HepG2 (cell line): ENCODE measurements around the gene NPHP4. TPM values are rescaled to one million over a fixed set of nuclear protein-coding genes. Genes with fewer than 3 reads are reported as not detected.

Experiments
- ATAC-seq: fragments of 200-7000 bp; cut with Tn5 transposase; 3 replicates; pipeline ENCODE4 v1.9.1; 2020; ENCODE audit warnings: mild to moderate bottlenecking, moderate library complexity
- BruUV-seq: library from RNA; stranded (reverse); fragments of 400-500 nt; replicated peaks from 2 replicates; lab custom pipeline; 2021; lab: Mats Ljungman, UMichigan
- CTCF ChIA-PET: fragments of 300-600 bp; formaldehyde crosslinking; extraction: SDS; loops from one replicate; lab custom pipeline; 2021; ENCODE audit warnings: low total read pairs, inconsistent platforms, low intra/inter-chr PET ratio; lab: Yijun Ruan, JAX
- POLR2A ChIA-PET: fragments of 350-600 bp; sonication (Branson Sonifier 250); formaldehyde crosslinking; loops from one replicate; lab custom pipeline; 2020; ENCODE audit warnings: antibody characterized with exemption, inconsistent platforms; lab: Yijun Ruan, JAX
- DNase-seq: peaks from one replicate; pipeline ENCODE4 v3.0.0-alpha.2; 2015; ENCODE audit warnings: low spot score
- FAIRE-seq: peaks from 3 replicates; lab custom pipeline; 2011; peaks lifted over from hg19 to GRCh38; lab: Jason Lieb, UNC
- H2AFZ ChIP-seq: one replicate; pipeline ENCODE4 v1.6.1; 2011; ENCODE audit warnings: low read length, inconsistent platforms
- H3K27ac ChIP-seq: fragments of 300-600 bp; 3 replicates; pipeline ENCODE4 v1.8.0; 2011; ENCODE audit warnings: mixed run types, mild to moderate bottlenecking, mixed read lengths, low read length, inconsistent platforms; ENCODE audit not compliant: insufficient read depth; ENCODE audit errors: extremely low read length
- H3K27me3 ChIP-seq, 2 experiments: fragments of 200-600 bp in 1 of 2; 2 replicates in 1 of 2; 3 replicates in 1 of 2; pipeline versions ENCODE4 v1.6.0 to v1.8.0; 2011; ENCODE audit warnings: low read length in 2 of 2, mild to moderate bottlenecking in 2 of 2, moderate library complexity in 2 of 2, inconsistent platforms in 1 of 2; ENCODE audit not compliant: insufficient read depth in 2 of 2, control insufficient read depth in 1 of 2
- H3K36me3 ChIP-seq, 2 experiments: fragments of 200-600 bp in 1 of 2; replicated peaks in 1 of 2; 2 replicates in 1 of 2; 3 replicates in 1 of 2; pipeline versions ENCODE4 v1.5.1 to v1.8.0; 2011; ENCODE audit warnings: low read length in 2 of 2, inconsistent platforms in 1 of 2; ENCODE audit not compliant: insufficient read depth in 2 of 2, control insufficient read depth in 1 of 2
- H3K4me1 ChIP-seq: 2 replicates; pipeline ENCODE4 v1.5.1; 2012; ENCODE audit warnings: low read length, inconsistent platforms; ENCODE audit not compliant: insufficient read depth
- H3K4me2 ChIP-seq: 2 replicates; pipeline ENCODE4 v1.6.0; 2011; ENCODE audit warnings: low read depth, low read length, inconsistent platforms
- H3K4me3 ChIP-seq, 3 experiments: fragments of 200-600 bp in 1 of 3; sonication (generic), shearing (Covaris generic) in 1 of 3; replicated peaks in 1 of 3; 2 replicates each; pipeline ENCODE4 v1.5.1; 2011 to 2016; ENCODE audit warnings: low read length in 3 of 3, inconsistent platforms in 2 of 3, low read depth in 2 of 3, mild to moderate bottlenecking in 2 of 3, control low read depth in 1 of 3, mixed read lengths in 1 of 3; ENCODE audit not compliant: insufficient read depth in 1 of 3
- H3K79me2 ChIP-seq: one replicate; pipeline ENCODE4 v1.6.1; 2011; ENCODE audit warnings: low read length, inconsistent platforms; ENCODE audit not compliant: insufficient read depth
- H3K9ac ChIP-seq: 2 replicates; pipeline ENCODE4 v1.6.0; 2011; ENCODE audit warnings: mild to moderate bottlenecking, low read depth, low read length, inconsistent platforms; ENCODE audit not compliant: insufficient read depth
- H3K9me3 ChIP-seq: 2 replicates; pipeline ENCODE4 v1.5.1; 2012; ENCODE audit warnings: mild to moderate bottlenecking, low read length
- H4K20me1 ChIP-seq: 2 replicates; pipeline ENCODE4 v1.6.0; 2011; ENCODE audit warnings: inconsistent platforms, mild to moderate bottlenecking, low read length, moderate library complexity; ENCODE audit not compliant: insufficient read depth
- CAMTA2 ChIP-seq: sonication (generic); formaldehyde crosslinking; IDR thresholded peaks from 2 replicates; pipeline ENCODE4 v1.4.0; 2020; ENCODE audit warnings: mild to moderate bottlenecking, missing genetic modification reagents, borderline replicate concordance
- HNRNPK ChIP-seq: fragments of 200-400 bp; formaldehyde crosslinking; IDR thresholded peaks from 2 replicates; pipeline ENCODE4 v1.6.1; 2018; ENCODE audit warnings: low read length, low read depth, moderate library complexity, mild to moderate bottlenecking; ENCODE audit not compliant: poor library complexity, severe bottlenecking
- PCBP1 ChIP-seq: fragments of 200-400 bp; formaldehyde crosslinking; IDR thresholded peaks from 2 replicates; pipeline ENCODE4 v1.6.1; 2017; ENCODE audit warnings: mild to moderate bottlenecking, low read depth, low read length, borderline replicate concordance
- ZNF362 ChIP-seq: sonication (generic); formaldehyde crosslinking; IDR thresholded peaks from 2 replicates; pipeline ENCODE4 v1.4.0; 2020; ENCODE audit warnings: missing genetic modification reagents, mild to moderate bottlenecking, borderline replicate concordance
- ZSCAN21 ChIP-seq: sonication (generic); formaldehyde crosslinking; IDR thresholded peaks from 2 replicates; pipeline ENCODE4 v1.8.0; 2022; ENCODE audit warnings: mild to moderate bottlenecking, missing genetic modification reagents, moderate library complexity, borderline replicate concordance
- WGBS: methylation state at CpG from one replicate; pipeline ENCODE4 v1.1.6; 2017; ENCODE audit warnings: low lambda C conversion rate; 5-methylcytosine and 5-hydroxymethylcytosine counted together
- in situ Hi-C: cut with HindIII; loops from 2 replicates; pipeline ENCODE4 v1.10.0; 2017; ENCODE audit warnings: low pct_unique_long_range_greater_than_20kb; ENCODE audit not compliant: extremely low pct_ligation_motif_present
- intact Hi-C: fragments of 100-400 bp; cut with micrococcal nuclease; formaldehyde crosslinking; loops from one replicate; pipeline ENCODE4 v1.10.0; 2022; ENCODE audit not compliant: unreplicated experiment
- polyA plus RNA-seq, 8 experiments: library from polyadenylated mRNA; depleted of rRNA in 3 of 8; stranded (reverse) in 7 of 8; unstranded in 1 of 8; fragments of >200 nt; fragmentation: Illumina TruSeq in 4 of 8; extraction: Trizol in 4 of 8; gene quantifications; 2 replicates each; pipeline versions ENCODE4 v1.2.1 to v1.2.3, GENCODE V29; 2011 to 2016; ENCODE audit warnings: low read depth in 4 of 8, missing spikeins in 1 of 8, mixed read lengths in 1 of 8; ENCODE audit not compliant: insufficient read depth in 1 of 8
- total RNA-seq, 5 experiments: library from RNA; depleted of rRNA; stranded (reverse); fragments of >200 nt; fragmentation: Illumina TruSeq; extraction: Trizol; gene quantifications; 2 replicates each; pipeline ENCODE4 v1.2.3, GENCODE V29; 2016; ENCODE audit warnings: low read depth in 1 of 5

The NPHP4 gene
- total and polyA plus RNA-seq, 2 of the 13 experiments (the other 11 are each of a cell fraction or from before 2014, with no cell fraction given): 4.4 to 6.8 TPM

- Histone ChIP-seq H3K27me3 (no peaks in the 10 kb centered on the region), H3K4me2 (no peak overlapping the region), H3K4me1 (no peaks in the 10 kb centered on the region), H3K36me3 (peaks cover 5 to 36% of the 10 kb centered on the region in 2 experiments; a peak in 4 of 5 replicates), H3K27ac (no peak overlapping the region), H3K79me2 (no peaks in the 10 kb centered on the region), H2AFZ (no peak overlapping the region), H3K4me3 (no peak overlapping the region), H4K20me1 (no peaks in the 10 kb centered on the region), H3K9ac (no peak overlapping the region)
- in situ Hi-C loops: loop anchor here (5.0 to 10.0 kb wide), 2 partner anchors 233 to 465 kb away; no protein-coding TSS in a partner anchor
- ATAC-seq: peak; percentile 12
- ChIA-PET CTCF (no interaction called here), POLR2A (no interaction called here)
- 88% methylated on average over 22 of the region's 26 CpGs for WGBS
- no peak for FAIRE-seq
- no TSS peak for BruUV-seq
- TF ChIP-seq ZNF362 (no peak), CAMTA2 (CRISPR knock-in tag) (no peak), PCBP1 (0 out of 2 replicates have a peak, but pooled peaks have one; percentile 61), HNRNPK (peak; percentile 76), ZSCAN21 (CRISPR knock-in tag) (no peak)
- TF ChIP-seq, all 625 proteins: peak for 2
- intact Hi-C loops: loop anchor here (10.0 kb wide), 2 partner anchors 233 to 343 kb away; no protein-coding TSS in a partner anchor
- DNase-seq: no peak
- no peaks in the 10 kb centered on the region for H3K9me3 ChIP-seq
These were observed 14.5 kb downstream of the NPHP4 start for GRCh38 chr1:5977494-5978444.
